ENCODE measurements around the gene ADSS1. TPM values are rescaled to one million over a fixed set of nuclear protein-coding genes. Genes with fewer than 3 reads are reported as not detected.

Gene ADSS1
- total and polyA plus RNA-seq, 2 donors (not counting 1 experiment from before 2014, with no cell fraction given) = 2.2 to 3.5 TPM

DNA sequence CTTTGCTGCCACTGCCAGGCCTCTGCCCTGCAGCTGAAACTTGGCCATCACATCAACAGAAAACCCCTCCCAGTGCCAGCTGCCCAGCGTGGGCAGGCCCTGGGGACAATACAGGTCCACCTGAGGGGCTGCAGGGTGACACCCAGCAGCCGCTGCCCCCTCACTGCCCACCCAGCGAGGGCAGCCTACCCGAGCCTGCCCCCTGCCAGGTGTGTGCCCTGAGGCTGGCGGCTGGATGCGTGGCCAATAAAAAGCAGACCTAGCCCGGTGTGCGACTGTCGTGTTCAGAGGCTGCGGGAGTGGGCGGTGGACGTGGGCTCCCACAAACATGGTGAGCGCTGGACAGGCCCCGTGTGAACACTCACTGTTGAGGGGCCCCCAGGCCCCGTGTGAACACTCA, 4.7 kb upstream of the ADSS1 start:
- Histone ChIP-seq H3K36me3 (ENCODE audit: control insufficient read depth, insufficient read depth, low read length) (peaks cover 33% of the 10 kb centered on the region), H3K27me3 (ENCODE audit: control insufficient read depth, insufficient read depth, low read length) (no peaks in the 10 kb centered on the region), H4K20me1 (ENCODE audit: control insufficient read depth, extremely low read depth, insufficient read depth, low read length) (no peaks in the 10 kb centered on the region), H3K4me1 (ENCODE audit: control insufficient read depth, extremely low read depth, insufficient read depth, low read length) (peaks cover 9% of the 10 kb centered on the region), H3K9ac (ENCODE audit: insufficient read depth, low read length) (no peak overlapping the region), H3K4me2 (ENCODE audit: extremely low read depth, insufficient read depth, low read length) (no peak overlapping the region), H2AFZ (ENCODE audit: low read length) (no peak overlapping the region), H3K4me3 (replicated peaks in 1 of 4; ENCODE audit: control extremely low read depth in 1 of 4, insufficient read depth in 1 of 4, low read depth in 3 of 4, low read length in 4 of 4) (no peak overlapping the region), H3K9me3 (ENCODE audit: control insufficient read depth, insufficient read depth, low read depth, low read length) (no peaks in the 10 kb centered on the region), H3K79me2 (ENCODE audit: control insufficient read depth, insufficient read depth, low read length) (no peaks in the 10 kb centered on the region), H3K27ac (ENCODE audit: insufficient read depth, low read length) (no peak overlapping the region)
- TF ChIP-seq EZH2 (IDR thresholded peaks at IDR 0.05; ENCODE audit: low read length, missing control alignments) = no peak
- TF ChIP-seq, protein P1, sequence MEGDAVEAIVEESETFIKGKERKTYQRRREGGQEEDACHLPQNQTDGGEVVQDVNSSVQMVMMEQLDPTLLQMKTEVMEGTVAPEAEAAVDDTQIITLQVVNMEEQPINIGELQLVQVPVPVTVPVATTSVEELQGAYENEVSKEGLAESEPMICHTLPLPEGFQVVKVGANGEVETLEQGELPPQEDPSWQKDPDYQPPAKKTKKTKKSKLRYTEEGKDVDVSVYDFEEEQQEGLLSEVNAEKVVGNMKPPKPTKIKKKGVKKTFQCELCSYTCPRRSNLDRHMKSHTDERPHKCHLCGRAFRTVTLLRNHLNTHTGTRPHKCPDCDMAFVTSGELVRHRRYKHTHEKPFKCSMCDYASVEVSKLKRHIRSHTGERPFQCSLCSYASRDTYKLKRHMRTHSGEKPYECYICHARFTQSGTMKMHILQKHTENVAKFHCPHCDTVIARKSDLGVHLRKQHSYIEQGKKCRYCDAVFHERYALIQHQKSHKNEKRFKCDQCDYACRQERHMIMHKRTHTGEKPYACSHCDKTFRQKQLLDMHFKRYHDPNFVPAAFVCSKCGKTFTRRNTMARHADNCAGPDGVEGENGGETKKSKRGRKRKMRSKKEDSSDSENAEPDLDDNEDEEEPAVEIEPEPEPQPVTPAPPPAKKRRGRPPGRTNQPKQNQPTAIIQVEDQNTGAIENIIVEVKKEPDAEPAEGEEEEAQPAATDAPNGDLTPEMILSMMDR (conservative IDR thresholded peaks at IDR 0.05 in 1 of 2, IDR thresholded peaks at IDR 0.05 in 1 of 2; ENCODE audit: low read depth in 1 of 2, low read length in 2 of 2) = no peak
- DNase-seq (ENCODE audit: low read depth in 2 of 2) = no peak

DNA sequence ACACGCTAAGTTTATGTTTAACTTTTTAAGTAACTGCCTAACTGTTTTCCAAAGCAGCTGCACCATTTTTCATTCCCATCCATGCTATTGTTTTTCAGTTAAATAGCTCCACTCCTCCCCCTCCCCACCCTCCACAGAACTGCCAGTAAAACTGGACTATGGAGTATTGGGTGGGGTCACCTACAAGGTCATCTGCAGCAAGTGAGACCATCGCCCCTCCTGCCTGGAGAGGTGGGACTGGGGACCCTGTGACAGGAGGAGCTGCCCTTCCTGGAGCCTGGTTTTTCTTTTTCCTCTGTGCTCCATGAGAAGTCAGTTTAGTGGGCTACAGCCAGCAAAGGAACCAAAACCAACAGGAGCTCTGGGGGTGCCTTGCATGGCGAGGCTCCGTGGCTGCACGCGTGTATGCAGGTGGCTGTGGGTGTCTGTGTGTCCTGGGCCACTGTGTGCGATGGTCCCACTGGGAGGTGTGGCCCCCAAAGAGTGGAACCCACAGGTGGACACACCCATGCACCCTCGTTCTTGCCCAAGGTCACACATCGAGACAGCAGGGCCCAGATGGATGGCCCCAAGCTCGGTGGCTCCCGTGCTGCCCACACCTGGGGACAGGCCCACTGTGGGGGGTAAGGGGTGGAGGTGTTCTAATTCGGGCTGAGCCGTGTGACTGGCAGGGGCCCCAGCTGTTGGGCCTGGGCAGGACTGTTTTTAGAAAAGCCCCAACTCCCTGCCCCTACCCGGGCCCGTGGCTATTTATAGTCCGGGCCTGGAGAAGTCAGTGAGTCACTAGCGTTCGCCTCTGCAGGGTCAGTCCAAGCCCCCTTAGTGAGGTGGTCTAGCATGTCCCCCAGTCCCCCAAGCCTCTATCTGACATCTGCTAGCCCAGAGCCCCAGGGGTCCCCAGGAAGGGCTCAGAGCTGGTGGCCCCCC, 2.3 kb upstream of the ADSS1 start:
- Histone ChIP-seq H2AFZ (ENCODE audit: low read length) (no peak overlapping the region), H3K9ac (ENCODE audit: insufficient read depth, low read length) (no peak overlapping the region), H3K79me2 (ENCODE audit: control insufficient read depth, insufficient read depth, low read length) (no peaks in the 10 kb centered on the region), H3K4me2 (ENCODE audit: extremely low read depth, insufficient read depth, low read length) (no peak overlapping the region), H3K9me3 (ENCODE audit: control insufficient read depth, insufficient read depth, low read depth, low read length) (no peaks in the 10 kb centered on the region), H3K4me3 (replicated peaks in 1 of 4; ENCODE audit: control extremely low read depth in 1 of 4, insufficient read depth in 1 of 4, low read depth in 3 of 4, low read length in 4 of 4) (no peak overlapping the region), H4K20me1 (ENCODE audit: control insufficient read depth, extremely low read depth, insufficient read depth, low read length) (no peaks in the 10 kb centered on the region), H3K27me3 (ENCODE audit: control insufficient read depth, insufficient read depth, low read length) (peaks cover 1% of the 10 kb centered on the region), H3K4me1 (ENCODE audit: control insufficient read depth, extremely low read depth, insufficient read depth, low read length) (peaks cover 11% of the 10 kb centered on the region), H3K36me3 (ENCODE audit: control insufficient read depth, insufficient read depth, low read length) (peaks cover 20% of the 10 kb centered on the region), H3K27ac (ENCODE audit: insufficient read depth, low read length) (no peak overlapping the region)
- TF ChIP-seq EZH2 (IDR thresholded peaks at IDR 0.05; ENCODE audit: low read length, missing control alignments) = no peak
- TF ChIP-seq, protein P1 (conservative IDR thresholded peaks at IDR 0.05 in 1 of 2, IDR thresholded peaks at IDR 0.05 in 1 of 2; ENCODE audit: low read depth in 1 of 2, low read length in 2 of 2) = no peak
- DNase-seq (ENCODE audit: low read depth in 2 of 2) = peak in 1 of 2 donors; percentile 27

DNA sequence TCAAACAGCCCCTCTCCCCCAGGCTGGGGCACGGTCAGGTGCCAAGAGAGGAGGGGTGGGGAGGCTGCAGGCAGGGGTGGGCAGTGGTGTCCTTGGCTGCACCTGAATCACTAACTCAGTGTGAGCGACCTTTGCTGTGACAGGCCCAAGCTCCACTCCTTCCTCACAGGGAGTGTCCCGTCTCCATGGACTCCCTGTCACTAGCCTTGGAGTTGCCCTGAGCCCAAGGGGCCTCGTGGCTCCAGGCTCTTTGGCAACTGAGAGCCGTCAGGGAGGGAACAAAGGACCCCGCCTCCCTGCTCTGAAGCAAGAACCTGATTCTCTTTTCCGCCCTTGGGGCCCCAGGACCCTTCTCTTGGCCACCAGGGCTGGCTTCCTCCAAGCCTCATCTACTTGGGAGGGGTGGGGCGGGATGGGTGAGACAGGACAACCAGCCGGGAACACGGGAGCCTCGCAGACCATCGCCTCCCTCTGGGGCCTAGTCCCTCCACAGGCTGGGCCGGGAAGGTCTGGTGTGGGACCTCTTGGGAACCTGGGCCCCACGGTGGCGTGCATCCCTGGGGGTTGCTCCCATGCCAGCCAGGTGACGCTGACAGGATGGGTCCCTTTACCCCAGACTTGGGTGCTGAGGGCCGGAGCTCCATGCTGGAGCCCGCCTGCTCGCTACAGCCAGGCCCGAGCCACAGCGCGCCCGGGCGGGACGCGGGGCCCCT, 935 bp upstream of the ADSS1 start:
- H2AFZ ChIP-seq (ENCODE audit: low read length) = no peak overlapping the region
- peaks cover 11% of the 10 kb centered on the region for H3K4me1 ChIP-seq (ENCODE audit: control insufficient read depth, extremely low read depth, insufficient read depth, low read length)
- no peaks in the 10 kb centered on the region for H3K79me2 ChIP-seq (ENCODE audit: control insufficient read depth, insufficient read depth, low read length)
- no peaks in the 10 kb centered on the region for H4K20me1 ChIP-seq (ENCODE audit: control insufficient read depth, extremely low read depth, insufficient read depth, low read length)
- no peak for TF ChIP-seq EZH2 (IDR thresholded peaks at IDR 0.05; ENCODE audit: low read length, missing control alignments)
- TF ChIP-seq, protein P1 (conservative IDR thresholded peaks at IDR 0.05 in 1 of 2, IDR thresholded peaks at IDR 0.05 in 1 of 2; ENCODE audit: low read depth in 1 of 2, low read length in 2 of 2) = no peak
- H3K36me3 ChIP-seq (ENCODE audit: control insufficient read depth, insufficient read depth, low read length) = peaks cover 17% of the 10 kb centered on the region
- H3K9me3 ChIP-seq (ENCODE audit: control insufficient read depth, insufficient read depth, low read depth, low read length) = no peaks in the 10 kb centered on the region
- H3K27me3 ChIP-seq (ENCODE audit: control insufficient read depth, insufficient read depth, low read length) = peaks cover 9% of the 10 kb centered on the region
- H3K4me2 ChIP-seq (ENCODE audit: extremely low read depth, insufficient read depth, low read length) = no peak overlapping the region
- H3K4me3 ChIP-seq (replicated peaks in 1 of 4; ENCODE audit: control extremely low read depth in 1 of 4, insufficient read depth in 1 of 4, low read depth in 3 of 4, low read length in 4 of 4) = no peak overlapping the region
- H3K9ac ChIP-seq (ENCODE audit: insufficient read depth, low read length) = no peak overlapping the region
- no peak overlapping the region for H3K27ac ChIP-seq (ENCODE audit: insufficient read depth, low read length)
- DNase-seq (ENCODE audit: low read depth in 2 of 2) = no peak

All from fibroblast of lung (primary cell).